Measurements from ENCODE around the gene ELN. TPM values are rescaled to one million over a fixed set of nuclear protein-coding genes. Genes with fewer than 3 reads are reported as not detected.

The ELN gene
- total and polyA plus RNA-seq, 2 donors (not counting 1 experiment from before 2014, with no cell fraction given) = not detected

- H3K4me1 Mint-ChIP-seq = peaks cover 28% of the 10 kb centered on the region
- ATAC-seq (ENCODE audit: low read depth) (no peak), DNase-seq (no peak)
- H3K27me3 ChIP-seq (replicated peaks in 1 of 4; ENCODE audit: control extremely low read depth in 1 of 4, control insufficient read depth in 3 of 4, insufficient read depth in 4 of 4, low read length in 3 of 4) = no peaks in the 10 kb centered on the region
- no peaks in the 10 kb centered on the region for H3K9me3 Mint-ChIP-seq (ENCODE audit: insufficient read depth)
- H3K4me3 ChIP-seq (ENCODE audit: control extremely low read depth in 1 of 5, extremely low read depth in 1 of 5, insufficient read depth in 1 of 5, low read depth in 2 of 5, low read length in 4 of 5) = no peak overlapping the region
- peaks cover 1 to 50% of the 10 kb centered on the region in 2 experiments for H3K36me3 ChIP-seq (replicated peaks in 1 of 2; ENCODE audit: control extremely low read depth in 1 of 2, control insufficient read depth in 1 of 2, extremely low read depth in 1 of 2, insufficient read depth in 2 of 2, low read length in 1 of 2)
- intact Hi-C loops (cut with micrococcal nuclease) = no loop called here
- no peak overlapping the region for H3K4me2 ChIP-seq (replicated peaks; ENCODE audit: low read depth, low read length, poor library complexity, severe bottlenecking)
- 100% methylated on average over 4 of the region's 6 CpGs for WGBS (ENCODE audit: insufficient coverage)
- POLR2A ChIA-PET = no interaction called here
- H3K27me3 Mint-ChIP-seq = no peaks in the 10 kb centered on the region
- no peaks in the 10 kb centered on the region for H4K20me1 ChIP-seq (ENCODE audit: control insufficient read depth, insufficient read depth, low read length, poor library complexity, severe bottlenecking)
- no peak overlapping the region for H3K4me3 Mint-ChIP-seq
- H3K4me1 ChIP-seq (ENCODE audit: control insufficient read depth in 2 of 2, insufficient read depth in 2 of 2, low read length in 2 of 2) = peaks cover 23 to 27% of the 10 kb centered on the region in 2 donors
- peaks cover 3% of the 10 kb centered on the region for H3K79me2 ChIP-seq (ENCODE audit: control insufficient read depth, insufficient read depth, low read length)
- no peak overlapping the region for H3K27ac ChIP-seq (ENCODE audit: low read length in 2 of 2)
- no peak overlapping the region for H3K9ac ChIP-seq (ENCODE audit: low read length)
- CTCF ChIA-PET = no interaction called here
- H3K27ac Mint-ChIP-seq = no peak overlapping the region
- TF ChIP-seq EZH2 (IDR thresholded peaks at IDR 0.05; ENCODE audit: borderline replicate concordance, insufficient read depth, low read depth, low read length, poor library complexity, severe bottlenecking) = no peak
- no peak for TF ChIP-seq CTCF (IDR thresholded peaks at IDR 0.05)
- peaks cover 0 to 9% (median 0%) of the 10 kb centered on the region in 3 donors for H3K9me3 ChIP-seq (ENCODE audit: control extremely low read depth in 1 of 3, control insufficient read depth in 2 of 3, insufficient read depth in 1 of 3, low read length in 2 of 3)
- no peak overlapping the region for H2AFZ ChIP-seq (ENCODE audit: insufficient read depth, low read depth, low read length, poor library complexity, severe bottlenecking)
These were observed 75.3 kb downstream of the ELN start for GRCh38 chr7:74103219-74103772.

GRCh38 chr7:74104702-74105101, 76.7 kb downstream of the ELN start:
- ChIA-PET POLR2A (interaction anchor here (1.2 kb wide), 1 partner anchor 69 kb away, joined by 3 read pairs; the partner anchor contains the start of gene EIF4H), CTCF (no interaction called here)
- H4K20me1 ChIP-seq (ENCODE audit: control insufficient read depth, insufficient read depth, low read length, poor library complexity, severe bottlenecking) = no peaks in the 10 kb centered on the region
- no peaks in the 10 kb centered on the region for H3K9me3 Mint-ChIP-seq (ENCODE audit: insufficient read depth)
- H3K79me2 ChIP-seq (ENCODE audit: control insufficient read depth, insufficient read depth, low read length) = peaks cover 3% of the 10 kb centered on the region
- intact Hi-C loops (cut with micrococcal nuclease) = no loop called here
- H3K4me2 ChIP-seq (replicated peaks; ENCODE audit: low read depth, low read length, poor library complexity, severe bottlenecking) = no peak overlapping the region
- TF ChIP-seq CTCF (IDR thresholded peaks at IDR 0.05) (no peak), EZH2 (IDR thresholded peaks at IDR 0.05; ENCODE audit: borderline replicate concordance, insufficient read depth, low read depth, low read length, poor library complexity, severe bottlenecking) (no peak)
- H2AFZ ChIP-seq (ENCODE audit: insufficient read depth, low read depth, low read length, poor library complexity, severe bottlenecking) = no peak overlapping the region
- no peak overlapping the region for H3K4me3 Mint-ChIP-seq
- H3K36me3 ChIP-seq (replicated peaks in 1 of 2; ENCODE audit: control extremely low read depth in 1 of 2, control insufficient read depth in 1 of 2, extremely low read depth in 1 of 2, insufficient read depth in 2 of 2, low read length in 1 of 2) = peaks cover 1 to 46% of the 10 kb centered on the region in 2 experiments
- H3K27ac ChIP-seq (ENCODE audit: low read length in 2 of 2) = no peak overlapping the region
- H3K4me1 ChIP-seq (ENCODE audit: control insufficient read depth in 2 of 2, insufficient read depth in 2 of 2, low read length in 2 of 2) = peaks cover 22 to 23% of the 10 kb centered on the region in 2 donors
- ATAC-seq (ENCODE audit: low read depth) (no peak), DNase-seq (no peak)
- WGBS (ENCODE audit: insufficient coverage) = 95% methylated on average over 8 of the region's 8 CpGs
- no peak overlapping the region for H3K27ac Mint-ChIP-seq
- H3K9ac ChIP-seq (ENCODE audit: low read length) = no peak overlapping the region
- H3K27me3 Mint-ChIP-seq = no peaks in the 10 kb centered on the region
- H3K9me3 ChIP-seq (ENCODE audit: control extremely low read depth in 1 of 3, control insufficient read depth in 2 of 3, insufficient read depth in 1 of 3, low read length in 2 of 3) = peaks cover 0 to 9% (median 0%) of the 10 kb centered on the region in 3 donors
- H3K27me3 ChIP-seq (replicated peaks in 1 of 4; ENCODE audit: control extremely low read depth in 1 of 4, control insufficient read depth in 3 of 4, insufficient read depth in 4 of 4, low read length in 3 of 4) = no peaks in the 10 kb centered on the region
- H3K4me1 Mint-ChIP-seq = peaks cover 22% of the 10 kb centered on the region
- H3K4me3 ChIP-seq (ENCODE audit: control extremely low read depth in 1 of 5, extremely low read depth in 1 of 5, insufficient read depth in 1 of 5, low read depth in 2 of 5, low read length in 4 of 5) = no peak overlapping the region
